GM21723 (cell line): Measurements from ENCODE around the gene SKA1.

Source experiments
- ATAC-seq: cut with Tn5 transposase; IDR thresholded peaks from one replicate; pipeline ENCODE4 v1.9.1; 2021; ENCODE audit warnings: mild to moderate bottlenecking, moderate library complexity; ENCODE audit not compliant: unreplicated experiment

SKA1 gene, protein sequence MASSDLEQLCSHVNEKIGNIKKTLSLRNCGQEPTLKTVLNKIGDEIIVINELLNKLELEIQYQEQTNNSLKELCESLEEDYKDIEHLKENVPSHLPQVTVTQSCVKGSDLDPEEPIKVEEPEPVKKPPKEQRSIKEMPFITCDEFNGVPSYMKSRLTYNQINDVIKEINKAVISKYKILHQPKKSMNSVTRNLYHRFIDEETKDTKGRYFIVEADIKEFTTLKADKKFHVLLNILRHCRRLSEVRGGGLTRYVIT

DNA sequence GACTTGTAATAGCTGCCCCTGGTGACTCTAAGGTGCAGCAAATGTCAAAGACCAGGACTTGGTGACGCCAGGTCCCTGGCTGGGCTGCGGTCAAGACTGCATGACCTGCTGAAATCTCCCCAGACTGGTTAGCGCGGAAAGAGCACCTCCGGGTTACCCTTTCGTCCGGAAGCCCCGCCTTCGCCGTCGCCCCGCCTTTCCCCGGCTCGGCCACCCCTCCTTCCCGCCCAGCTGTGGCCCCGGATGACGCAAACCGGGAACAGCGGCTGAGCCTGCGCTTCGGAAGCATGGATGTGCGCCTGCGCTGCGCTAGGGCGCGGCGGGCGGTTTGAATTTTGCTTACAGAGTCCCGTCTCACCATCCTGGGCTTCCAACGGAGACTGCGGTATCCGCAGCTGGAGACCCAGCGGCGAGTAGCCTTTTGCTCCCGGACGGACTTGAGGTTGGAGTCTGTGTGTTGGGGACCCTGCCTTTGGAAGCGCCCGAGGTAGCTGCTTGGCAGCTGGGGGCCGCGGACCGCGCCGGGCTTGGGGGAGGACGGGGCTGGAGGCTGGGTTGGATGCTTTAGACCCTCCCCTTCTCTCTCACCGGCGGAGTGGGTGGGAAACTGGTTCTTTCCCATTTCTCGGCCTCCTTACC is at the start of gene SKA1:
SKA1 (plus strand) TSS at position 294 of the 639 bp plus-strand sequence. CDS start 785 bp downstream, outside the sequence.
- ATAC-seq = peak; percentile 95

DNA sequence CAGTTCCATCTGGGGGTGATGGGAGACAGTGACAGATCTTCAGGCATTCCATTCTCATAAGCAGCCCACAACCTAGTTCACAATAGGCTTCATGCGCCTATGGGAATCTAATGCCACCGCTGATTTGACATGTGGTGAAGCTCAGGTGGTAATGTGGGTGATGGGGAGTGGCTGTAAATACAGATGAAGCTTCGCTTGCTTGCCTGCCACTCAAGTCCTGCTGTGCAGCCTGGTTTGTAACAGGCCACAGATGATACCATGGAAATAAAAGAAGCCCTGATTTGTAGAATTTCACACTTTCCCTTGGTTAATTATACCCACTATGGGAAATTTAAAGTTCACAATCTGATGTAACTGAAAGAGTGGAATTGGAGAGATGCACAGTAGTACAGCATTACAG is 46.9 kb upstream of the SKA1 start:
- no peak for ATAC-seq

DNA sequence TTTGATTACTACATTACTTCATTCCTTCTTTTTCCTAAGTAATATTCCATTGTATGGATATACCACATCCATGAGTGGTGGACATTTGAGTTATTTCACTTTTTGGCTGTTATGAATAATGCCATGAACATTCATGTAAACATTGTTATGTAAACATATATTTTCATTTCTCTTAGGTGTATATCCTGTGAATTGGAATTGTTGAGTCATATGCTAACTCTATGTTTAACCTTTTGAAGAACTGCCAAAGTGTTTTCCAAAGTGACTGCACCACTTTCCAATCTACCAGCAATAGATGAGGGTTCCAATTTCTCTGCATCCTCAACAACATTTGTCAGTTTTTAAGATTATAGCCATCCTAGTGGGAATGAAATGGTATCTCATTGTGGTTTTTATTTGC is 44.7 kb upstream of the SKA1 start:
- ATAC-seq = no peak

DNA sequence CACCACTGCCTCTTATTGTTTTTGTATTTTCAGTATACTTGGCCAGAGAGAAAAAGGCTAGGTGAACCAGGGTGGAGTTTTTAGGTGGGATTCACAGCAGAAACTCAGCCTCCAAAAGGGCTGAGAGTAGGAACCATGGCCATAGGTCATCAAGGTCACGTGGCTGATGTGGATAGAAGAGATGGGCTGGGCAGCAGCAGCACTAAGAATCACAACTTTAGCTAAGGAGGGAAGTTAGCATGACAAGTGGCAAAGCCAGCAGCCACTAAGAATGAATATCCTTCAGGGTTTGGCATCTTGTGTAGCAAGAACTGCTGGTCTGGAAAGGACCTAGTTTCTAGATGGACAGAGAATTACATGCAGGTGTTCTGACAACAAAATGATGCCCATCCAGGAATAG is 43.2 kb upstream of the SKA1 start:
- ATAC-seq = no peak

DNA sequence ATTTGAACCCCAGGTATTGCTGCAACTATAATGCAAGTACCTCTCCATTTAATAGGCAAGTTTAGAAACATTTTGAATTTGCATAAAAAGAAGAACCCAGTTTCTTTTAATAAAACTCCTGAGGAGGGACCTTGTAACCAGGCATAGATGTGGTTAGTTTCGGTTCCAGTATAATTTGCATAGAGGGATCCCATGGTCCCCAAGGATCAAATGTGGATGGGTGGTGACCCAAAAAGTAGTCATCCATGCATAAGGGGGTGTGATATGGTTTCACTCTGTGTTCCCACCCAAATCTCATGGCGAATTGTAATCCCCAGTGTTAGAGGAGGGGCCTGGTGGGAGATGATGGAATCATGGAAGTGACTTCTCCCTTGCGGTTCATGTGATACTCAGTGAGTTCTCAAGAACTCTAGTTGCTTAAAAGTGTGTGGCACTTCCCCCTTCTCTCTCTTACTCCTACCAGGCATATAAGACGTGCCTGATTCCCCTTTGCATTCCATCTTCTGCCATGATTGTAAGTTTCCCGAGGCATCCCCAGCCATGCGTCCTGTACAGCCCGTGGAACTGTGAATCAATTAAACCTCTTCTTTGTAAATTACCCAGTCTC is 40.2 kb upstream of the SKA1 start:
- peak; percentile 80 for ATAC-seq

DNA sequence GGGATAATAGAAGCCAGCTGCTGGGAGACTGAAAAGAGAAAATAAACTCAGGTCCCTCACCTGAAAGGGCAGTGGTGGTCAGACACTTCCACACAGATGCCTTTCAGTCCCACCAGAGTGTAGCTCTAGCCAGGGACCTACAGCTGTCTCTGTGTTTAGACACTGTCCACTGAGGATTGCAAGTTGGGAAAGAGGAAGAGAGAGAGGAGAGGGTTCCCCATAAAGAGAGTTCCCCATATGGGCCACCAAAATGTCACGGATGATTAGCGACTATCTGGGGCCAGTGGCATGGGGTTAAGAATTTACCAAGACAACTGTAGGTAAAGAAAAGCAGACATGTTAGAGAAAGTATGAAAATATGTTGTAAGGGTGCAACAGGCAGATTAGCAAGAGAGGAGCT is 36.7 kb upstream of the SKA1 start:
- ATAC-seq = no peak

DNA sequence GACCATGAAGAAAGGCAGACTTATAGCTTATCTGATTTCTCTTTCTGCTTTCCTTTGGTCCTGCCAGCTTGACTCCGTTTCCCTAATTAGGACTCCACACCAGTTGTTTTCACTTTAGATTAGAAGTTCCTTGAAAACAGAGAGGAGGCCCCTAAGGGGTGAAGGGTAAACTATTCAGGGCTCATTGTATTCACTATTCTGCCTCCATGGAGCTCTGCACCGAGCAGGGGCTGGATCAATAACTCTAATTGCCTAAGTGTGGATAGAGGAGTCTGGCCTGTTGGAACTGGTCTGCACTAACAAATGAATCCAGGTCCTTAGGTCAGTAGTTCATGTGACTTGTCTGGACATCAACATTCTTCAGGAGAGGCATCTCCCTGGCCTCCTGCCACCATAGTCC is 36.1 kb upstream of the SKA1 start:
- no peak for ATAC-seq

DNA sequence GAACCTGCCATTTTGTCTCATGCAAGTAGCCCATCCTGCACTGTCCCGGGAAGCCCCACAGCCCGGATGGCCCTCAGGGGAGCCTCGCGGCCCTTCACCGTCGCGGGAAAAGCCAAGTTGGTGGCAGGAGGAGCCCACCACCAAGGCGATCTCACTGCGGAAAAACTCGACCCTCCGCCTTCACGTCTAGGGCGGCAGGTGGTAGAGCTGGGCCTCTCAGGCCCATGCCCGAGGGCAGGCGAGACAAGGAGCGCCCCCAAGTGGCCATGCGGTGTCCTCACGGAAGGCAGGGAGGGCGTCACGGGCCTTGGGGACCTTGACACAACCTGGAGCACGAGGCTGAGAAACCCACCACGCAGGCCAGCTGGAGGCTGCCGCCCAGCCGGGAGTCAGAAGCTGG is 34.8 kb upstream of the SKA1 start:
- no peak for ATAC-seq

DNA sequence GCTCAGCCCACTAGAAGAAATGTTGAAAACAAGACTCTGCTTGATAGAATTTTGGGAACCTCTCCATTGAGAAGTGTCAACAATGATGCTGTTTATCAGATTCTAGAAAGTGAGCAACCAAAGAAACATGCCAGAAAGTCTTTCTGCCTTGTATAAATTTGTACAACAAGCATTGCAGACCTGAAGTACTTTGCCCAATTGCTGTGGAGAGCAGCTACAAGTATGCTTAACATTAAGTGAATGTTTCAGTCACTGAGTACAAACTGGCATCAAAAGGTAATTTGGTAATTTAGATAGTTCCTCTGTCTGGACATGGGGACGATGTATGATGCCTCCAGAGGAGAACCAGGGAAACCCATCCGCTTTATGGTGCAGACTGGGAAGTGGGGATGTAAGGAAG is 33.4 kb upstream of the SKA1 start:
- ATAC-seq = no peak

DNA sequence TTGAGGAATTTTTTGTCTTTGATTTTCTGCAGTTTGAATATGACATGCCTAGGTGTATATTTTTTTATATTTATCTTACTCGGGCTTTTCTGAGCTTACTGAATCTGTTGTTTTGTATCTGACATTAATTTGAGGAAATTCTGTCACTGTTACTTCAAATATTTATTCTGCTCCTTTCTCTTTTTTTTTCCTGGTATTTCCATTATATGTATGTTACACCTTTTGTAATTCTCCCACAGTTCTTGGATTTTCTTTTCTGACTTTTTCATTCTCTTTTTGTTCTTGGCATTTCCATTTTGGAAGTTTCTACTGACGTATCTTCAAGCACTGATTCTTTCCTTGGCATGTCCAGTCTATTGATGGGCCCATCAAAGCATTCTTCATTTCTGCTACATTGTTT is 24.1 kb upstream of the SKA1 start:
- ATAC-seq = no peak

DNA sequence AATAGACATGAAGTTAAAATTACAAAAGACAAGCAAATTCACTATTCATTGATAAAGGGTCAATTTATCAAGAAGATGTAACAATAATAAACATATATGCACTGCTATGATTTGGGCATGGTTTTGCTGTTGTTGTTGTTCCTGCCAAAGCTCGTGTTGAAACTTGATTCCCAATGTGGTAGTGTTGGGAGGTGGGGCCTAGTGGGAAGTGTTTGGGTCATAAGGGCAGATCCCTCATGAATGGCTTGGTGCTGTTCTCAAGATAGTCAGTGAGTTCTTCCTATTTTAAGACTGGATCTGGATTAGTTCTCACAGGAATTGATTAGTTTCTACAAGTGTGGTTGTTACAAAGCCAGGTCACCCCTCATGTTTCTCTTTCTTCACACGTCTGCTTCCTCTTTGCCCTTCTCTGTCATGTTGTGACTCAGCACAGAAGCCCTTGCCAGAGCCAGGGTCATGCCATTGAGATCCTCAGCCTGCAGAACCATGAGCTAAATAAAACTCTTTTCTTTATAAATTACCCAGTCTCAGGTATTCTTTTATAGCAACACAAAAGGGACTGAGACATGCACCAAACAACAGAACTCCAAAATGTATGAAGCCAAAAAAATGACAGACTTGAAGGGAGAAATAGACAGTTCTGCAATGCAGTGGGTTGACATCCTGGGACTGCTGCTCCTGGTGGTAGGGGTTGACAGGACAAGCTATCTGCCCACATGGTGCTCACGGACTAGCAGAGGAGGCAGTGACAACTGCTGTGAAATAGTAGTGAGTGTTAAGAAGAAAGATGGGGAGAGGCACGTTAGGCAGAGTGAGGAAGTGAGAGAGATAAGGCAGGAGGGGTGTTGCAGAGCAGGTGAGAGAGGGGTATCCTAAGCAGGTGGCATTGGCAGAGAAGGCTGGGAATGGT is 18.6 kb upstream of the SKA1 start:
- peak; percentile 83 for ATAC-seq

DNA sequence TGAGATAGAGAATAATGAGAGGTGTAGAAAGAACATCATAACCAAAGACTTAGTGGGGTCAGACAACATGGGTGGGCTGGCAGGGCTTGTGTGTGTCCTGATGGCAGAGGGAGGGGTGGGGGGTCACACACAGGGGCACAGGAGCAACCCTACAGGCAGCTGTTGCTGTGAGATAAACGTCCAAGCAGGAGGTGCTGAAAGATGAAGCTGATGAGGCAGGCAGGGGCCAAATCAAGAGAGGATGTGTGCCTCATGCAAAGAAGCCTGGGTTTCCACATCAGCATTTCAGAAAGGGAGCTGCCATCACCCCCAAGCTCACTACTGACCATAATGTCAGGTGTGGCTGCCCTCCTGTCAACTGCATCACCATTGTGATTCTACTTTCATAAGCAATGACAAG is 16.0 kb upstream of the SKA1 start:
- ATAC-seq = no peak

DNA sequence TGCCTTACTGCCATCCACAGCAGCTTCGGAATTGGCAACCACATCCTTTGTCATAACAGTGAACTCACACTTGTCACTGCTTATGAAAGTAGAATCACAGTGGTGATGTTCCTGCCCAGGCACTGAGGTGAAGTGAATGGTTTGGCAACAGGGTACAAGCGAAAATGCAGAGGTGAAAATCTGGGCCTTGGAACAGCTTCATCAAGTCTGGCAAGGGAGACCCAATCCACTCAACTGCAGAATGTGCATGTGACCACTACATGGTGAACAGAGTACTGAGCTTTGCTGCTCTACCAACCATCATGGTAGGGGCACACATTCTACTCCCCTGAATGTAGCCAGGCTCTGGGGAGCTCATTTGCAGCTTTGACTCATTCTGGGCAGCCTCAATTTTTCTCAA is 15.0 kb upstream of the SKA1 start:
- ATAC-seq = no peak

DNA sequence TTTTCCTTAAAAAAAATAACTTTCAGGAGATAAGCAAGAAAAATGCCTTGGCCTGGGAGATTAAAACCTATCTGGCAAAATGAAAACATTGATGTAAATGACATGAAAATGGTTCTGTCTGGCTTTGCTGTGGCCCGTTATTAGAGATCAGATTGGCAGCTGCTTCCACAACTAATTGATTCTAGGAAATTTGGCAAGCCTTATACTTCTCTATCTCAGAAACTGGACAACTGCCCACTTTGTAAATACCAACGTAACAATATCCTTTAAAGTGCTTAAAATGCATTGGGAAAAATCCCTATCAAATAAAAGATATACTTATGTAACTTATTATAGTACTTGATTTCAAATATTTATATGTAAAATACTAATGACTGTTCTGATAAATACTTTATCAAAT is 14.2 kb upstream of the SKA1 start:
- ATAC-seq = no peak

DNA sequence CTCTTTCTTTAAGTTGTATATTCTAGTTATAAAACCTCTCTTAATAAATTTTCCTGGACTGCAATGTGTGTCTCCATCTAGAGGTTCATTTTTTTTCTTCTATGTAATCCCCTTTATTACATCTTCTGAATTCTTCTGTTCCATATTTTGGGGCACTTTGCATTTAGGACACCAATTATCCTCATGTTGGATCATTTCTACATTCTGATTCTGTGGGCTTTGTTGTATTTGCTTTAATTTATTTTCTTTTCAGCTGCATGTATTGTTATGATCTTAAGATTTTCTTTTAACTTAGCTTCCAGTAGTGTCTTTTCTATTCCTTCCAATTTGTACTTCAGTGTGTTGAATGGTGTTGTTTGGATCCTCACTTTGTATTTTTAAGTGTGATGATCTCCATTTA is 5.2 kb upstream of the SKA1 start:
- ATAC-seq = no peak

DNA sequence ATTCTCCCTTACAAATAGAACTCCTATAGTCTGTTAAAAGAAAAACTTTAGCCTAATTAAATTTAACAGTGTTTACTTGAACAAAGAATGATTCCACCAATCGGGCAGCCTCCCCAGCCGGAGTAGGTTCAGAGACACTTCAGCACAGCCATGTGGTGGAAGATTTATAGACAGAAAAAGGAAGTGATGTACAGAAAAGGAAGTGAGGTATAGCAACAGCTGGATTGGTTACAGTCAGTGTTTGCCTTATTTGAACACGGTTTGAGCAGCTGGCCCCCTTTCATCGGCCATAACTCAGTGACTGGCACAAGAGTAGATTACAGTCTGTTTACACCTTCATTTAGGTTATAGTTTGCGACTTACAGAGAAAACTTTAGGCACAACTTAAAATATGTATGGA is 2.1 kb upstream of the SKA1 start:
- no peak for ATAC-seq

DNA sequence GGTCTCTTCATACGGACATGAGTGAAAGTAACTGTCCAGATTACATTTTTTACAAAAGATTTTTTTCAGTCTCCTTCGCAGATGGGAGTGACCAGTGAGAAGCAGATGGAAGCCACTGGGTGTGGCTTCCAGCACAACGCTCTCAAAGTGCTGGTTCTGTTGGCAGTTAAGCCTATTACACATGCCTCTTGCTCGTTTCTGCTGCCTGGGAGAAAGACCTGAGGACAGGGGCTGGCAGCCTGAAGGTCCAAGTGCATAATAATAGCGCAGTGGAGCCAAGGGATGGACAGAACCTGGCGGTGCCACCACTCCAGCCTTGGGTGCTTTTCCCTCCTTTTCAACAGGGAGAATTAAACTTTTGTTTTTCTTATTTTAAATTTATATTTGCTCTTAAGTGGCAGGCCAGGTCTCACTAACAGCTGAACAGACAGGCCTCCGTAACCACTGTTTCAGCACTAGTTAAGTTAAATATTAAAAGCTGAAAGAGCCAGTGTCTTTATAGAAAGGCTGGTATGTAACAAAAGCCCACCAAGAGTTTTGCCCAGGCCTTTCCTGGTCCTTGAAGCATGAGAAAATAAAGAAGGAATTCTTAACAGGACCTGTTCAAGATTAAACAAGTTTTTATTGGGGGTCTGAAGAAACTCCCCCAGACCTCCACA is 1.2 kb upstream of the SKA1 start:
- no peak for ATAC-seq

DNA sequence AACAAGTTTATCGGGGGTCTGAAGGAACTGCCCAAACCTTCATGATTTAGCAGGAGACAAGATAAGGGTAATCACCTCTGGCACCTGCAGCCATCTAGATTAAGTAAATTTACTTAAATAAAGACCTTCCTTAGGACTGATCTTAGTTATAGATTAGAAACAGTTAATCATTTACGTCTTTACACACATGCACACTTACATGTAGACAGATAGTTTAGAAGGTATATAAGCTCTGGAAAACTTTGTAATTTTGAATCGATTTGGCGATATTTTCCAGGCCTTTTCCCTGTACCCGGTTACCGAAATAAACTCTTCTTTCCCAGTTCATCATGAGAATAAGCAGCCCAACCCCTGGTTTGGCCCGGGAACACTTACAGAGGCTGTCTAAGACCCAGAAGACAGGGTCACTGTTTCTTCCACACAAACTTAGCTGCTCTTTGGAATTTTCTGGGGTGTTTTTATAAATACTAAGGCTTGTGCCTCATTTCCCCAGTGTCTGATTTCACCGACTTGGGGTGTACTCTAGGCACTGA is 560 bp upstream of the SKA1 start:
- no peak for ATAC-seq

DNA sequence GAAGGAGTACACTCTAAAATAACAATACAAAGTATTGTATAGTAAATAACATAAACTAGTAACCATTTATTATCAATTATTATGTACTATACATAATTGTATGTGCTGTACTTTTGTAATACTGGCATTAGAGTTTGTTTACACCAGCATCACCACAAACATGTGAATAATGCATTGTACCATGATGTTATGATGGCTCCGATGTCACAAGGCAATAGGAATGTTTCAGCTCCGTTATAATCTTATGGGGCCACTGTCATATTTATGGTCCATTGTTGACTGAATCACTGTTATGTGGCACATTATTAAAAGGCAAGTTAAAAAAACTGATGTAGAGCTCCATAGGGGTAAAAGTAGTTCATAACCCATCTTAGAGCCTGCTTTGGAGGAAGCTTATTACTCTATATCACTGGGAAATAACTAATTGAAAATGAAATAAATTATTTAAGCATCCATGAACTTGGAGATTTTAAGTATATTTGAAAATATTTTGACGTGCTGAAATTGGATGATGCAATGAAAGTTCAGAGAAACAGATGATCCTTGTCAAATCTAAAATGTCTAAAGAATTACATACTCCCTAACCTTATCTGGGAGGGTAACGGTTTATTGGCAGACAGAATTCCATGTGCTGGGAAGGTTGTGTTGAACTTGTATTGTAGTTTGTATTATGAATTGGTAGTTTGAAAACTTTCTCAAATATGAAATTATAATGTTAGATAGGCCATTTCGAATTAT is 2.4 kb downstream of the SKA1 start:
- ATAC-seq = no peak

DNA sequence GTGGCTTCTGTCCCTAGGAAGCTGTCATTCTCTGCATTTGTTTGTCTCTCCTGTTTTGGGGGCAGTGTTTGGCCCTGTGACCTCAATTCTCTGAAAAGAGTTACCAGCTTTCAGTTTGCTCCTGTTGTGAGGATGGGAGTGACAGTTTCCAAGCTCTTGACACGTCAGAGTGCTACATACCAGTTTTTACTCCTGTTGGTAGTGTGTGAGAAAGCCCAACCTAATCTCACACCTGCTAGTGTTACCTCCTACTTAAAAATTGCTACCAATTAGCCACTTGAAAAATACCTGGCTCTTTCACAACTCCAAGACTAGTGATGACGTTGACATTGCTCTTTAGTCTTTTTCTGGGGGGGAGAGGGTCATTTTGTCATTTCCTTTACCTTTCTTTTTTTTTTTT is 14.1 kb downstream of the SKA1 start:
- ATAC-seq = no peak
